Endodermal cell (in vitro differentiated cells): Measurements from ENCODE around the gene DDT. TPM values are rescaled to one million over a fixed set of nuclear protein-coding genes. Genes with fewer than 3 reads are reported as not detected.
"Not testable (repeated sequence)": the region's sequence is repeated elsewhere in the genome, so short reads cannot be mapped to it uniquely, and the experiment has no call there.

ENCODE experiments used
- DNase-seq: peaks from one replicate; pipeline ENCODE4 v3.0.0-alpha.2; 2017
- H3K27ac ChIP-seq: 2 replicates; pipeline ENCODE4 v1.5.1; 2013; ENCODE audit warnings: mild to moderate bottlenecking, low read depth, low read length, moderate library complexity
- H3K27me3 ChIP-seq: 2 replicates; pipeline ENCODE4 v1.6.1; 2013; ENCODE audit warnings: mild to moderate bottlenecking, low read length, moderate library complexity; ENCODE audit not compliant: insufficient read depth, control insufficient read depth, poor library complexity, severe bottlenecking
- H3K36me3 ChIP-seq: 2 replicates; pipeline ENCODE4 v1.7.0; 2013; ENCODE audit warnings: mild to moderate bottlenecking, low read length, moderate library complexity; ENCODE audit not compliant: control insufficient read depth, insufficient read depth
- H3K4me1 ChIP-seq: one replicate; pipeline ENCODE4 v1.7.0; 2013; ENCODE audit warnings: low read length; ENCODE audit not compliant: control insufficient read depth, insufficient read depth
- H3K4me3 ChIP-seq: 2 replicates; pipeline ENCODE4 v1.5.1; 2013; ENCODE audit warnings: mild to moderate bottlenecking, low read length, moderate library complexity
- H3K9ac ChIP-seq: 2 replicates; pipeline ENCODE4 v1.6.1; 2013; ENCODE audit warnings: mild to moderate bottlenecking, low read length, moderate library complexity; ENCODE audit not compliant: poor library complexity, severe bottlenecking; ENCODE audit errors: extremely low read depth
- H3K9me3 ChIP-seq: 2 replicates; pipeline ENCODE4 v1.6.1; 2013; ENCODE audit warnings: mild to moderate bottlenecking, low read length, moderate library complexity; ENCODE audit not compliant: control insufficient read depth
- H3K27ac Mint-ChIP-seq: 2 replicates; pipeline ENCODE4 v1.8.0; 2020; ENCODE audit warnings: mixed read lengths
- H3K27me3 Mint-ChIP-seq: 2 replicates; pipeline ENCODE4 v1.8.0; 2021; ENCODE audit warnings: mild to moderate bottlenecking, mixed read lengths; ENCODE audit not compliant: insufficient read depth
- H3K36me3 Mint-ChIP-seq: 2 replicates; pipeline ENCODE4 v1.8.0; 2020; ENCODE audit warnings: low read depth, mixed read lengths
- H3K4me1 Mint-ChIP-seq: 2 replicates; pipeline ENCODE4 v1.8.0; 2020; ENCODE audit warnings: mixed read lengths
- H3K4me3 Mint-ChIP-seq: 2 replicates; pipeline ENCODE4 v1.8.0; 2020; ENCODE audit warnings: mild to moderate bottlenecking, moderate library complexity, mixed read lengths
- H3K9me3 Mint-ChIP-seq: 2 replicates; pipeline ENCODE4 v1.8.0; 2020; ENCODE audit warnings: mild to moderate bottlenecking, mixed read lengths
- CTCF ChIP-seq: fragments of 200-600 bp; sonication (generic); conservative IDR thresholded peaks from 2 replicates; pipeline ENCODE4 v1.5.0; 2021; ENCODE audit warnings: antibody characterized with exemption, mild to moderate bottlenecking
- WGBS, 2 experiments: methylation state at CpG; one replicate each; pipeline versions ENCODE4 v1.1.5 to v1.1.7; 2013; ENCODE audit warnings: missing lambda C conversion rate in 2 of 2, mixed read lengths in 1 of 2; ENCODE audit not compliant: insufficient coverage in 1 of 2, insufficient read length in 1 of 2; 5-methylcytosine and 5-hydroxymethylcytosine counted together
- total RNA-seq, 2 donors: library from RNA; stranded (reverse); fragmentation: NEBNext Ultra II Directional in 1 of 2; extraction: Animal tissue kit (Norgen Biotek cat#: 25700) in 1 of 2; gene quantifications; 2 replicates in 1 of 2; 3 replicates in 1 of 2; pipeline ENCODE4 v1.2.1, GENCODE V29; 2021

The DDT gene
- total RNA-seq, 2 donors from 2014 or later = 117 to 164 TPM

GRCh38 chr22:24002272-24002671 is 28.0 kb upstream of the DDT start:
- 85 to 95% methylated on average over 4 to 8 of the region's 10 CpGs for WGBS, 2 experiments
- no peak for TF ChIP-seq CTCF
- H3K9me3 Mint-ChIP-seq = no peaks in the 10 kb centered on the region
- Histone ChIP-seq H3K27me3 (no peaks in the 10 kb centered on the region), H3K4me1 (no peaks in the 10 kb centered on the region), H3K9me3 (no peaks in the 10 kb centered on the region), H3K36me3 (no peaks in the 10 kb centered on the region), H3K4me3 (no peak overlapping the region), H3K9ac (no peak overlapping the region), H3K27ac (no peak overlapping the region)
- no peak for DNase-seq
- H3K27me3 Mint-ChIP-seq = peaks cover 17% of the 10 kb centered on the region
- no peaks in the 10 kb centered on the region for H3K36me3 Mint-ChIP-seq
- no peaks in the 10 kb centered on the region for H3K4me1 Mint-ChIP-seq
- H3K27ac Mint-ChIP-seq = no peak overlapping the region
- H3K4me3 Mint-ChIP-seq = no peak overlapping the region

- Histone ChIP-seq H3K9me3 (no peaks in the 10 kb centered on the region), H3K36me3 (no peaks in the 10 kb centered on the region), H3K9ac (no peak overlapping the region), H3K27me3 (no peaks in the 10 kb centered on the region), H3K4me3 (no peak overlapping the region), H3K27ac (no peak overlapping the region), H3K4me1 (no peaks in the 10 kb centered on the region)
- no peaks in the 10 kb centered on the region for H3K4me1 Mint-ChIP-seq
- H3K4me3 Mint-ChIP-seq = no peak overlapping the region
- TF ChIP-seq CTCF = peak; percentile 39
- no peak overlapping the region for H3K27ac Mint-ChIP-seq
- no peaks in the 10 kb centered on the region for H3K36me3 Mint-ChIP-seq
- H3K9me3 Mint-ChIP-seq = no peaks in the 10 kb centered on the region
- H3K27me3 Mint-ChIP-seq = peaks cover 12% of the 10 kb centered on the region
- DNase-seq = peak; percentile 86
- 68 to 76% methylated on average over 6 to 9 of the region's 9 CpGs for WGBS, 2 experiments
Observed at GRCh38 chr22:24001314-24001713, 27.1 kb upstream of the DDT start.

GRCh38 chr22:23999779-24000178 is 25.5 kb upstream of the DDT start:
- not testable (repeated sequence) for H3K9me3 ChIP-seq, H3K27me3 ChIP-seq, H3K4me3 Mint-ChIP-seq, H3K9ac ChIP-seq, H3K27ac Mint-ChIP-seq, H3K9me3 Mint-ChIP-seq, H3K4me3 ChIP-seq, H3K4me1 Mint-ChIP-seq, H3K4me1 ChIP-seq, H3K36me3 ChIP-seq, H3K27ac ChIP-seq, DNase-seq, H3K36me3 Mint-ChIP-seq
- peaks cover 13% of the 10 kb centered on the region for H3K27me3 Mint-ChIP-seq
- 89 to 100% methylated on average over 6 to 7 of the region's 7 CpGs for WGBS, 2 experiments

GRCh38 chr22:23997092-23997491 is 22.9 kb upstream of the DDT start:
- no peaks in the 10 kb centered on the region for H3K27me3 ChIP-seq
- no peaks in the 10 kb centered on the region for H3K36me3 Mint-ChIP-seq
- H3K9ac ChIP-seq = no peak overlapping the region
- 86% methylated on average over 3 of the region's 3 CpGs; no CpG with 5 or more reads in 1 of the 2 experiments for WGBS, 2 experiments
- DNase-seq = no peak
- no peak overlapping the region for H3K27ac ChIP-seq
- TF ChIP-seq CTCF = no peak
- no peak overlapping the region for H3K4me3 ChIP-seq
- H3K4me3 Mint-ChIP-seq = no peak overlapping the region
- H3K27ac Mint-ChIP-seq = no peak overlapping the region
- H3K4me1 Mint-ChIP-seq = no peaks in the 10 kb centered on the region
- H3K9me3 Mint-ChIP-seq = no peaks in the 10 kb centered on the region
- H3K4me1 ChIP-seq = no peaks in the 10 kb centered on the region
- H3K36me3 ChIP-seq = no peaks in the 10 kb centered on the region
- H3K27me3 Mint-ChIP-seq = peaks cover 9% of the 10 kb centered on the region
- no peaks in the 10 kb centered on the region for H3K9me3 ChIP-seq

GRCh38 chr22:23993581-23994177 is 19.4 kb upstream of the DDT start:
- H3K4me1 Mint-ChIP-seq, H3K4me3 ChIP-seq, H3K27ac ChIP-seq, H3K27me3 Mint-ChIP-seq, H3K9me3 ChIP-seq, H3K4me1 ChIP-seq, H3K27me3 ChIP-seq, H3K4me3 Mint-ChIP-seq, H3K36me3 ChIP-seq, H3K9me3 Mint-ChIP-seq, DNase-seq, H3K27ac Mint-ChIP-seq, H3K36me3 Mint-ChIP-seq, H3K9ac ChIP-seq: not testable (repeated sequence)
- 69% methylated on average over 4 of the region's 4 CpGs; no CpG with 5 or more reads in 1 of the 2 experiments for WGBS, 2 experiments
